ENCODE data around the gene TMEM231.

- no peak for TF ChIP-seq EGR1 (IDR thresholded peaks at IDR 0.05; ENCODE audit: borderline replicate concordance, low read depth, low read length)
- no peak for TF ChIP-seq NRF1 (IDR thresholded peaks at IDR 0.05; ENCODE audit: low read depth, low read length)
- TF ChIP-seq YY1 (IDR thresholded peaks at IDR 0.05; ENCODE audit: low read depth, low read length), result no peak
- TF ChIP-seq CTCF (IDR thresholded peaks at IDR 0.05; ENCODE audit: control extremely low read depth in 1 of 3, insufficient read depth in 1 of 3, low read depth in 1 of 3, low read length in 3 of 3), result no peak
- no peak for TF ChIP-seq MAX (IDR thresholded peaks at IDR 0.05)
- TF ChIP-seq POLR2AphosphoS5 (IDR thresholded peaks at IDR 0.05; ENCODE audit: low read depth, low read length), result no peak
- no peak for TF ChIP-seq KDM5A (IDR thresholded peaks at IDR 0.05; ENCODE audit: low read length)
- TF ChIP-seq TBP (IDR thresholded peaks at IDR 0.05; ENCODE audit: low read depth, low read length), result no peak
- no peak for TF ChIP-seq RFX5 (IDR thresholded peaks at IDR 0.05; ENCODE audit: borderline replicate concordance, low read depth, low read length)
- no peak for TF ChIP-seq RAD21 (IDR thresholded peaks at IDR 0.05 in 1 of 2, conservative IDR thresholded peaks at IDR 0.05 in 1 of 2; ENCODE audit: low read depth in 2 of 2, low read length in 2 of 2)
- TF ChIP-seq EZH2 (IDR thresholded peaks at IDR 0.05; ENCODE audit: low read depth, low read length, severe bottlenecking), result no peak
- no peak for TF ChIP-seq HDAC2 (IDR thresholded peaks at IDR 0.05; ENCODE audit: borderline replicate concordance in 1 of 2, low read depth in 2 of 2, low read length in 2 of 2)
- TF ChIP-seq HDAC6 (IDR thresholded peaks at IDR 0.05; ENCODE audit: low read depth, low read length), result no peak
These were observed 53.0 kb downstream of the TMEM231 start for GRCh38 chr16:75502916-75503605.
